Raji (cell line): ENCODE data around the gene AP1M1.

ENCODE experiments used
- POLR2A ChIP-seq: IDR thresholded peaks from 2 replicates; pipeline ENCODE4 v1.6.1; 2011; ENCODE audit warnings: low read depth, low read length, control low read depth; ENCODE audit not compliant: insufficient read depth

AP1M1 gene

DNA sequence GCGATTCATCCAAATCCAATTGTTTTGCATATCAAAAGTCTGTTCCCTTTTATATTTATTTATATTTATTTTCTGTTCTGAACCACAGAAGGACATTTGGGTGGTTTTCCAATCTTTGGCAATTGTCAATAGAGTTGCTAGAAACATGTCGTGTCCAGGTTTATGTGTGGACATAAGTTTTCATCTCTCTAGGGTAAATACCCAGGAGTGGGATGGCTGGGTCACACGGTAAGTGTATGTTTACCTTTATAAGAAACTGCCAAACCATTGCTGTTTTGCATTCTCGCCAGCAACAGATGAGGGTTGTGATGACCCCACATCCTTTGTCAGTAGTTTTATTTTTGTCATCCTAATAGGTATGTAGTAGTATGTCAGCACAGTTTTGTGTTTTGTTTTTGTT, 12.5 kb downstream of the AP1M1 start:
- no peak for TF ChIP-seq POLR2A

GRCh38 chr19:16213076-16213475, 15.4 kb downstream of the AP1M1 start:
- TF ChIP-seq POLR2A: no peak

- no peak for TF ChIP-seq POLR2A
These were observed 19.3 kb downstream of the AP1M1 start for GRCh38 chr19:16216744-16217670.

- TF ChIP-seq POLR2A: no peak
These were observed 20.2 kb downstream of the AP1M1 start for GRCh38 chr19:16217716-16218451.

DNA sequence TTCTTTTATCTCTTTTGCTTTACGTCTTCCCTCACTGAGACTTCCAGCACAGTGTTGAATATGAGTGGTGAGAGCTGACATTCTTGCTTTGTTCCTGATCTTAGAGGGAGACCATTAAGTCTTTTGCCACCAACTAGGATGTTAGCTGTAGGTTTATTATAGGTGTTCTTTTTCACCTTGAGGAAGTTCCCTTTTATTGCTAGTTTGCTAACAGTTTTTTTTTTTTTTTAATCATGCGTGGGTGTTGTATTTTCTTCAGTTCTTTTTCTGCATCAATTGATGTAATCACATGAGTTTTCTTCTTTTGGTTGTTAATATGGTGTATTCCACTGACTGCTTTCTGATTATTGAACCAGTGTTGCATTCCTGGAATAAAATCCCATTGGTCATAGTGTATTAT, 21.1 kb downstream of the AP1M1 start:
- no peak for TF ChIP-seq POLR2A

DNA sequence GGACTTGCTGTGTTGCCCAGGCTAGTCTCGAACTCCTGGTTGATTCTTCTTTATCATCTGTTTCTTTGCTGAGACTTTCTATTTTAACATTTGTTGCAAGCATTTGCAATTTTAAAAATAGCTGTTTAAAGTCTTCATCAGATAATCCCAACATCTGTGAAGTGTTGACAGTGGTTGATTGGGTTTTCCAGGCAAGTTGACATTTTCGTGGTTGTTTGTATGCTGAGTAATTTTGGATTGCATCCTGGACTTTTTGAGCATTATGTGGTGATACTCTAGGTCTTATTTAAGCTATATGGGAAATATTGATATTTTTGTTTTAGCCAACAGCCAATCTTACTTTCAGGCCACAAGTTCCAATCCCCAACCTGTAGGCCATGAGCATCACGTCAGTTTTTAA, 25.1 kb downstream of the AP1M1 start:
- no peak for TF ChIP-seq POLR2A

DNA sequence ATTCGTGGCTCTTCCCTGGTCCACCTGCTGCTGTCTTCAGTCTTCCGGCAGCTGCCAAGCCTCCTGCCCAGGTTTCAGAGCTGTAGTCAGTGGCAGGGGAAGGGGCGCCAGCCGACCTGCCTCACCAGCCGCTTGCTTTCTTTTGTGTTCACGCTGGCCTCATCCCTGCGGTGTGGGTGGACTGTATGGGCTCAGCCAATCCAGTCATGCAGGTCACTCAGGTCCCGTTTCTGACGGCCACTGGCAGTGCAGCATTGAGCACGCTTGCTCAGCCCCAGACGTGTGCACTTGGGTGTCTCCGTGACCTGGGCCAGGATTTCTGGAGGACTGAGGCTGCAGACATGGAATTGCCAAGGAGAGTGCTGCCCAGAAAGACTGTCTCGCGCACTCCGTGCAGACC, 26.0 kb downstream of the AP1M1 start:
- TF ChIP-seq POLR2A: no peak

- no peak for TF ChIP-seq POLR2A
These were observed 26.8 kb downstream of the AP1M1 start for GRCh38 chr19:16224293-16225045.

DNA sequence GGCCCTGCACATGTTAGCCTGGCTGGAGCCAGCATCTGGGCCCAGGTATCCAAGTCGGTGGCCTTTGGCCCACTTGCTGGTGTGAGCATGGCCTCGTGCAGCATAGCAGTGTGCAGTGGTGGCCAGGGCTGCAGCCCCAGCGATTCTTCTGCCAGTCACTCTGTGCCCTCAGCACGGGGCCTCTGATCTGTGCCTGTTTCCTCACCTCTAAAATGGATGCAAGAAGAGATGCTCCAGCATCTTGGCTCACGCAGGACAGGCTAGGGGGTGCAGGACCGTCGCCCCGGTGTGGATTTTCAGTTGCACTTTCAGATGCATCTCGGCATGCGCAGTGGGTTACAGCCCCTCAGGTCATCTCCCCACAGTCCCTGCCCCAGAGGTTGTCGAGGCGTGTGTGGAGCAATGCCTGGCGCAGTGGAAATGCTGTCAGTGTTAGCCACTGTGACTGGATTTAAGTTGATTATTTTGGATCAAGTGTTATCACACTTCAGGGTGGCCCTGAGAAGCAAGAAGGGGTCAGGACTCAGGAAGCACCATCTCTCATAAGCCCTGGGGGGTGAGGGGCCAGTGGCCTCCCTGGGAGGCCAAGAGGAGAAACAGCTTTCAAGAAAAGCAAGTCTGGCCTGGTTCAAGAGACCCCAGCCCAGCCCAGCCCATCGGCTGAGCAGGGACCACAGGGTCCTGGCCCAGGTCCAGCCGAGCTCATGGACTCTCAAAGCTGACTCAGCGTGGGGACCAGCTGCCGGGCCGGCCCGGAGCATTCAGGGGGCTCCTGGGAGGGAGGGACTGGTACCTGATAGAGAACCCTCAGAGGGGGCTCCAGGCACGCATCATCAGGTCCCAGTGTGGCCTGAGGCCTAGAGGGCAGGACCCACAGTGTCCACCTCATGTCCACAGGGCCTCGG, 27.8 kb downstream of the AP1M1 start:
- no peak for TF ChIP-seq POLR2A

GRCh38 chr19:16226184-16226591, 28.5 kb downstream of the AP1M1 start:
- no peak for TF ChIP-seq POLR2A

DNA sequence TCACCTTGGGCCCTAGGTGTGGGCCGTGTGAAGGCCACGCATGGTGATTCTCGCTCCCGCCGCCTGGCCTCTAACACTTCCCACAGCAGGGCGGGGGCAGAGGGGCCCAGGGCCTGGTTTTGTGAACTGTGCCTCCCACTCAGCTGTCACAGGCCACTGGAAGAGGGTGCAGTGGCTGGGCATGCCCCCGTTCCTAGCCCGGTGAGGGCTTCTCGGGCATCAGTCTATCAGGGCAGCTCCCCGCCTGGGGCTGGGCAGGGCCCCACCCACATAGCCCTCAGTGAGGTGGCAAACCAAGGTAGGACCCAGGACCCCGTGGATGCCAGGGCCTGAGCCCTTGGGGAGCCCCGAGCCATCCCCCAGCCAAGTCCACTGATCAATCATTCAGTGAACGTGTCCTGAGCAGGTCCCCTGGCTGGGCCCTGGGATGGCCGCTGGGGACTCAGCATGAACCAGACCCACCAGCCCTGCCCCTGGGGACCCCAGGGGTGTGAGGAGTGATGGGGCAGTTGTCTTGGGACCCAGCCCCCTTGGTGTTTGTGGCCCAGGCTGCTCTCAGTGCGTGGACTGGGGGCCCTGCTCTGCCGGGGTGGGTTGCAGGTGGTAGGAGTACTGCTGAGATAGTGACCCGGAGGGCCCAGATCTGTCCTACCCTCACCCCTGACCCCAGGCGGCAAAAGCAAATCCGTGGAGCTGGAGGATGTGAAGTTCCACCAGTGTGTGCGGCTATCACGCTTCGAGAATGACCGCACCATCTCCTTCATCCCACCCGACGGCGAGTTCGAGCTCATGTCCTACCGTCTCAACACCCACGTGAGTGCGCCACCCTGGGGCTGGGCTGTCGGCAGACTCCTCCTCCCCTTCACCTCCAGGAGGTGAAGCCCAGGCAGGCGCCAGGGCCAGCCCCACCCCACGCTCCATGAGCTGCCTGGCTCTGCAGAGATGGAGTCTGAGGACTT, 29.4 kb downstream of the AP1M1 start:
- TF ChIP-seq POLR2A: no peak

DNA sequence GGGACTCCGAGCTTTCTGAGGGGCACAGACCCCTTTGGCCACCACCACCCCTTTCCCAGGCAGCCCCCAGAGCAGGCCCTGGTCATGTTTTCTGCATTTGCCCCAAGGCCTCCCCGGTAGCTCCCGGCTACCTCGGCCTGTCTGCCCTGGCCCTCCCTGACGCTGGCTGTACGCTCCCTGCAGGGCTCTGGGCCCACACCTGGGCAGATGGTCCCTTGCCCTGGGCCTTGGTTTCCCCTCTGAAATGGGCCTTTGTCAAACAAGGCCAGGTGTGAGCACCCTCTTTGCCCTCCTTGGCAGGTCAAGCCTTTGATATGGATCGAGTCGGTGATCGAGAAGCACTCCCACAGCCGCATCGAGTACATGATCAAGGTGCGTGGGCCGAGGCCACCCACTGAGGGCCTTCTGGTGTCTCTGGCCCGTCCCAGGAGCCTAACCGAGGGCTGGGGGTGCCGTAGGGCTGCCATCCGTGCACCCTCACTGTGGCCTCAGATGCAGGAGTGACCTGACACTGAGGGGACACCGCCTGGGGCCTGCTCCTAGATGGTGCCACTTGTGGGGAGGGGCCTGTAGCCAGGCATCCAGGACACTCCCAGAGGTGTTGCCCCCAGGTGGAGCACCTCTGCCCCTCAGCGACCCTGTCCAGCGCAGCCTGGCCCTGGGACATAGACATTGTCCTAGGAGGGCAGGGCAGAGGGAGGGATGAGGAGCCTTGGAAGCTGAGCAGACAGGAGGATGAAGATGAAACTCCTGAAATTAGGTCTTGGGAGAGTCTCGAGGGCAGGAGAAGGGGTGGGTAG, 30.3 kb downstream of the AP1M1 start:
- no peak for TF ChIP-seq POLR2A

DNA sequence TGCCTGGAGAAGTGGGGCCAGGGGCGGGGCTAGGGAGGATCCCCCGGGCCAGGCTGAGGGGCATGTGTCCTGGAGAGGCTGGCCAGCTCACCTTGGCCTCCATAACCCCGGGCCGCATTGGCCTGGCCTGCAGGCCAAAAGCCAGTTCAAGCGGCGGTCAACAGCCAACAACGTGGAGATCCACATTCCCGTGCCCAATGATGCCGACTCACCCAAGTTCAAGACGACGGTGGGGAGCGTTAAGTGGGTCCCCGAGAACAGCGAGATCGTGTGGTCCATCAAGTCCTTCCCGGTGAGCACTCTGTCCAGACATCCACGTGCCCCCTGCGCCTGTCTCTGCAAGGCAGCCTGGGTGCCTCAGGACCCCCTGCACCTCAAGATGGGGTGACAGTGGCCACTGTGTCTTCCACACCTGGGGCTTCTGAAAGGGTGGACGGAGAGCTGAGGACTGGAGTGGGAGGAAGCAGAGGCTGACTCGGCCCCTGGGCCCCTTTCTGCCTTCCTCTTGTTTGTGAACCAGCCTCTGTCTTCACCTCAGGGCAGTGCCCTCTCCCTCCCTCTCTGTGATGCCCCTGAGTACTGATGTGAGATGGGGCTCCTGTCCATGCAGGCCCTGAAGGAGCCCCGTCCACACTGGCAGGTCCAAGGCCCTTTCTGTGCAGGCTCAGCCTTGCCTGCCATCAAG, 31.1 kb downstream of the AP1M1 start:
- no peak for TF ChIP-seq POLR2A

DNA sequence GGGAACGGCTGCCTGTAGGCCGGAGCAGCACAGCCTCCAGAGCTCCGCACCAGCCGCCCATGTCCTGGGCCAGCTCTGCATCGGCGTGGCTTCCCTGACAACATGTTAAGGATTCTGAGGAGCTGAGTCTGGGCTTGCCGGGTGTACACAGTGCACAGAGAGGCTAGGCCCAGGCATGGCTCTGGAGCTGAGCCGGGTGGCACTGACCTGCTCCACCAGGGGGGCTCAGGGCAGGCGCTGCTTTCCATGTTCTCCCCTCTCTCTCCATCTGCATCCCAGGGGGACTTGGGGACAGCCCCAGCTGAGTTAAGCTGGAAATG, 31.6 kb downstream of the AP1M1 start:
- no peak for TF ChIP-seq POLR2A
